ENCODE measurements around the gene ASIC2.

ASIC2 gene

GRCh38 chr17:33091271-33091670 lies 201.8 kb downstream of the ASIC2 start:
- Mint-ChIP-seq H3K36me3 (no peaks in the 10 kb centered on the region), H3K4me1 (ENCODE audit: low read depth) (no peaks in the 10 kb centered on the region), H3K27ac (no peak overlapping the region), H3K27me3 (peaks cover 11% of the 10 kb centered on the region), H3K9me3 (ENCODE audit: low read depth) (no peaks in the 10 kb centered on the region), H3K4me3 (no peak overlapping the region)

GRCh38 chr17:33090806-33091205 lies 202.3 kb downstream of the ASIC2 start:
- H3K27ac Mint-ChIP-seq: no peak overlapping the region
- no peaks in the 10 kb centered on the region for H3K36me3 Mint-ChIP-seq
- no peaks in the 10 kb centered on the region for H3K9me3 Mint-ChIP-seq (ENCODE audit: low read depth)
- H3K4me1 Mint-ChIP-seq (ENCODE audit: low read depth): no peaks in the 10 kb centered on the region
- H3K27me3 Mint-ChIP-seq: peaks cover 11% of the 10 kb centered on the region
- H3K4me3 Mint-ChIP-seq: no peak overlapping the region

- Mint-ChIP-seq H3K4me1 (ENCODE audit: low read depth) (no peaks in the 10 kb centered on the region), H3K27me3 (peaks cover 15% of the 10 kb centered on the region), H3K4me3 (no peak overlapping the region), H3K36me3 (no peaks in the 10 kb centered on the region), H3K27ac (no peak overlapping the region), H3K9me3 (ENCODE audit: low read depth) (no peaks in the 10 kb centered on the region)
Measured at GRCh38 chr17:33086878-33087277, 206.2 kb downstream of the ASIC2 start.

DNA sequence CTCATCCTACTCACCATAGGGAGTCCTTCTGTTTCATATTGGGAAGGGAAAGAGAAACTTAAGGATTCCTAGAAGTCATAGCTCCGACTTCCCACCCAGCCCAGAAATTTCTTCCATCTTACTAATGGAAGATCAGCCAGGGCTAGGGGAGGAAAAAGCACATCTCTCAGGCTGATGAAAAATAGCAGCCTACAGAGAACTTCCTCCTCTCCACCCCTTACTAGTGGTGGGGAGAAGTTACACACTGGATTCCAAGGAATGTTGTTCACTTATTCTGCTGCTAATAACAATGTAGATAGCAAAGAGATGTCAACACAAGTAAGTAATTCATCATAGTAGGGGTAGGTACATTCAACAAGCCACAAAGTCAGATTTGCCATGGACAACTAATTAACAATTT lies 207.1 kb downstream of the ASIC2 start:
- H3K4me1 Mint-ChIP-seq (ENCODE audit: low read depth): no peaks in the 10 kb centered on the region
- H3K9me3 Mint-ChIP-seq (ENCODE audit: low read depth): no peaks in the 10 kb centered on the region
- H3K36me3 Mint-ChIP-seq: no peaks in the 10 kb centered on the region
- H3K27ac Mint-ChIP-seq: no peak overlapping the region
- H3K4me3 Mint-ChIP-seq: no peak overlapping the region
- H3K27me3 Mint-ChIP-seq: peaks cover 14% of the 10 kb centered on the region

DNA sequence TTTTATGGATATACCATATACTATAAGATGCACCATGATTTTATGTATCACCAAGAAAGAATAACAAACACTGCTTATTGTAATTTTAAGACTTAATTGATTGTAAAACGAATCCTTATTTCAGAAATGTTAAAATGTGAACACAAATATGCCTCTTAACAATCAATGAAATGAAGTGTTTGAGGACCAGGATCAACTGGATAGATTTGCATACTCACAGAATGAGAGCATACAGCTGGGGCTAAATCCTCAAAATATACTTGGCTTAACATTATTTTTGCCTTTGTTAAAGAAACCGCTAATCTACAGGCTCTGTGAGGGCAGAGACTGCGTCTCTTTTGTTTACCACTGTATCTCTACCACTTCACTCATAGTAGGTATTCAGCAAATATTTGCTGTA lies 207.8 kb downstream of the ASIC2 start:
- H3K4me1 Mint-ChIP-seq (ENCODE audit: low read depth): no peaks in the 10 kb centered on the region
- no peaks in the 10 kb centered on the region for H3K36me3 Mint-ChIP-seq
- no peak overlapping the region for H3K27ac Mint-ChIP-seq
- no peaks in the 10 kb centered on the region for H3K9me3 Mint-ChIP-seq (ENCODE audit: low read depth)
- no peak overlapping the region for H3K4me3 Mint-ChIP-seq
- H3K27me3 Mint-ChIP-seq: peaks cover 14% of the 10 kb centered on the region

DNA sequence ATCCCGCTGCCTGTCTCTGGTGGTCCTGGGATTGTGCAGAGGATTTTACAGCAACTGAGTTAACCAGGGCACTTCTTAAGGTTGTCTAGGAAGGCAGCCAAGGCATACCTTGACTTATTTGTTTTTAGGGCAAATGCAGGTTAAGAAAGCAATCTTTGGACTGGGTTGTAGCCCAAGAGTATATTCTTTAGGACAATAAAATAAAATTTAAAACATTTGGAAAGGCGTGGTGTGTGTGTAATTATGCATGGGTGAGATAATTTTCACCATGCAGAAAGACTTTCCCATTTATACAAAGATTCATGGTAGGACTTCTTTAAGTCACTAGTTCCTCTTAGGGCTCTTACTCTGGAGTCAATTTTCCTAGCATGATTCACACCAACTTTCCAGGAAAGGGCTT lies 208.3 kb downstream of the ASIC2 start:
- H3K27me3 Mint-ChIP-seq: peaks cover 10% of the 10 kb centered on the region
- H3K27ac Mint-ChIP-seq: no peak overlapping the region
- H3K4me1 Mint-ChIP-seq (ENCODE audit: low read depth): no peaks in the 10 kb centered on the region
- H3K36me3 Mint-ChIP-seq: no peaks in the 10 kb centered on the region
- H3K4me3 Mint-ChIP-seq: no peak overlapping the region
- H3K9me3 Mint-ChIP-seq (ENCODE audit: low read depth): no peaks in the 10 kb centered on the region

- no peak overlapping the region for H3K27ac Mint-ChIP-seq
- no peak overlapping the region for H3K4me3 Mint-ChIP-seq
Measured at GRCh38 chr17:33082529-33083173, 210.4 kb downstream of the ASIC2 start.

DNA sequence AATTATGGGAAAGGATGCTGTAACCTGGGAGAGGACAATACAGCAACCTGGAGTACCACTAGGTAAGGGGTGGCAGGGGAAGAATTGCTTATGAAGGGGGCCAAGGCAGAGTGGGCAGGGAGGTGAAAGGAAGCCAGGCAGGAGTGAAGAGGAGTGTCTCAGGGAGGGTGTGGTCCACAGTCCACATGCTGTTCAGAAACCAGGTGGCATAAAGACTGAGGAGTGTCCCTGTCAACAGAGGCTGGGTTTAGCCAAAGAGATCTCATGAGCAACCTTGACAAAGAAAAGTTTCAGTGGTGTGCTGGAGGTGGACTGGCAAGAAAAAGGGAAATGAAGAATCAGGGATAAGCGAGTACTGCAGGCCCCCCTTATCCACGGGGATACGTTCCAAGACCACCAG lies 213.0 kb downstream of the ASIC2 start:
- Mint-ChIP-seq H3K4me3 (no peak overlapping the region), H3K36me3 (no peaks in the 10 kb centered on the region), H3K27ac (no peak overlapping the region), H3K4me1 (ENCODE audit: low read depth) (no peaks in the 10 kb centered on the region), H3K9me3 (ENCODE audit: low read depth) (no peaks in the 10 kb centered on the region), H3K27me3 (peaks cover 28% of the 10 kb centered on the region)

More at GRCh38 chr17:33082529-33083173, 210.4 kb downstream of the ASIC2 start:
- Mint-ChIP-seq H3K9me3 (ENCODE audit: low read depth) (no peaks in the 10 kb centered on the region), H3K4me1 (ENCODE audit: low read depth) (no peaks in the 10 kb centered on the region), H3K27me3 (peaks cover 19% of the 10 kb centered on the region), H3K36me3 (no peaks in the 10 kb centered on the region)

GRCh38 chr17:33079201-33079600 lies 213.9 kb downstream of the ASIC2 start:
- H3K36me3 Mint-ChIP-seq: no peaks in the 10 kb centered on the region
- no peak overlapping the region for H3K4me3 Mint-ChIP-seq
- H3K27ac Mint-ChIP-seq: no peak overlapping the region
- H3K4me1 Mint-ChIP-seq (ENCODE audit: low read depth): no peaks in the 10 kb centered on the region
- peaks cover 28% of the 10 kb centered on the region for H3K27me3 Mint-ChIP-seq
- no peaks in the 10 kb centered on the region for H3K9me3 Mint-ChIP-seq (ENCODE audit: low read depth)

GRCh38 chr17:33076979-33077378 lies 216.1 kb downstream of the ASIC2 start:
- no peak overlapping the region for H3K4me3 Mint-ChIP-seq
- H3K27me3 Mint-ChIP-seq: peaks cover 22% of the 10 kb centered on the region
- no peaks in the 10 kb centered on the region for H3K36me3 Mint-ChIP-seq
- no peak overlapping the region for H3K27ac Mint-ChIP-seq
- H3K9me3 Mint-ChIP-seq (ENCODE audit: low read depth): no peaks in the 10 kb centered on the region
- H3K4me1 Mint-ChIP-seq (ENCODE audit: low read depth): no peaks in the 10 kb centered on the region

GRCh38 chr17:33073416-33073815 lies 219.7 kb downstream of the ASIC2 start:
- no peaks in the 10 kb centered on the region for H3K4me1 Mint-ChIP-seq (ENCODE audit: low read depth)
- H3K27me3 Mint-ChIP-seq: peaks cover 11% of the 10 kb centered on the region
- peaks cover 7% of the 10 kb centered on the region for H3K9me3 Mint-ChIP-seq (ENCODE audit: low read depth)
- H3K36me3 Mint-ChIP-seq: no peaks in the 10 kb centered on the region
- no peak overlapping the region for H3K27ac Mint-ChIP-seq
- H3K4me3 Mint-ChIP-seq: no peak overlapping the region

DNA sequence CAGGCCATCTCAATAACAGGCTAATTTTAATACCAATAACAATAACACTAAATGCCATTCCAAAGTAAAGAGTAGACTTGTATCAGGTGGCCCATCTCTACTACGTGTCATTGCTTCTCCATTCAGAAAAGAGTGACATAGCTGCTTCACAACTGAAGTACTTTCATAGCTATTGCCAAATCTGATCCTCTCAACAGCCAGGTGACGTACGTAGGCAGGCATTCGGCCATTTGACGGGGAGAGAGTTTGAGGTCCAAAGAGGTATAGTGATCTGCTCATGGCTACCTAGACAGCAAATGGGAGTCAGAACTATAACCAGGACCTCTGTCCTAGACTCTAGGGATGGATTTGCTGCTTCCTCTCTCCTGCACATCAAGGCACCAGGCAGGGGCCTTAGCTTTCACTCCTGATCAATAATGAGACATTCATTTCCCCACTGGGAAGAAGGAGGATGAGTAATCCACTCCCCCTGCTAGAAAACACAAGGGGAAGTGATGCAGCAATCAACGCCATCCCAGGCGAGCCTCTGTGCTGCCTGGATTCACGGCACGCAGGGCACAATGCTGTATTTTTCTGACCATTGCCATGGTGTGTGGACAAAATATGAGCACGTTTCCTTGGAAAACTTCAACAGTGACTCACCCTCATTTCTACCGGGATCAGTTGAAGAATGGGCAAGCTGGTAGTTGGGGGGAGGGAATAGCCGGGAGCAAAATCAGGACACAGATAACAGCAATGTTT lies 220.5 kb downstream of the ASIC2 start:
- Mint-ChIP-seq H3K36me3 (no peaks in the 10 kb centered on the region), H3K27ac (no peak overlapping the region), H3K27me3 (peaks cover 10% of the 10 kb centered on the region), H3K4me1 (ENCODE audit: low read depth) (no peaks in the 10 kb centered on the region), H3K9me3 (ENCODE audit: low read depth) (peaks cover 7% of the 10 kb centered on the region), H3K4me3 (no peak overlapping the region)

DNA sequence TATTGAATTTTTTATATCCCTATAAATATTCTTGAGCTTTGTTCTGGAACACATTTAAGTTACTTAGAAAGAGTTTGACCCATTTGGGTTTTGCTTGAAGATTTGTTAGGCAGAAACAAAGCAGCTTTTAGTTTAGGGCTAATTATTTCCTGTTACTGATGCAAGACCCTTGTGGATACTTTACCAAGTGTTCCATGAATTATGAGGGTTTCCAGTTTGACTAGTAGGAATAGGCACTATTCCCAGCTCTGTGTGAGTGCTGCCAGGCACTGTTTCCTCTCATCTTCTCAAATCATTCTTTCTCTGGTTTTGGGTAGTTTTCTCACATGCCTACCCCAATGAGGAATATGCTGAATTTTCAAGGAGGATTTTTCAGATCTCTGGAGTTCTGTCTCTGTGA lies 221.4 kb downstream of the ASIC2 start:
- no peaks in the 10 kb centered on the region for H3K36me3 Mint-ChIP-seq
- H3K9me3 Mint-ChIP-seq (ENCODE audit: low read depth): peaks cover 7% of the 10 kb centered on the region
- H3K27me3 Mint-ChIP-seq: peaks cover 5% of the 10 kb centered on the region

DNA sequence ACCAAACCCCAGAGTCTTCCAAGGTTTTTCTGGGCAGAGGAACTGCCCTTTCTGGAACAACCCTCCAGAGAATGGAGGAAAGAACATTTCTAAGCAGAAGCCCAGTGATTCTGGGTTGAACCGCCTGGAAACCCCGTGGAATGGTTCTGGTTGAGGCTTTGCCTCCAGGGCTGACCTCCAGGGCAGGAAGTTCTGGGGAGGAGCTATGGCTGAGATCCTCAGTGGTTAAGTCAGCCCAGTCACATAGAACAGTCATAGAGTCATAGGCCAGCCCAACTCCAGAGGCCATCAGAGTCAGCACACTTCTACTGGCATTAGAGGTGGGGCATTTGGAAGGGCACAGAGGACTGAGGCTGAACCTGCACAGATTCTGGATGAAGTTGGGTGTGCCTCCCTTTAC lies 235.5 kb downstream of the ASIC2 start:
- Mint-ChIP-seq H3K4me3 (no peak overlapping the region), H3K36me3 (no peaks in the 10 kb centered on the region), H3K4me1 (ENCODE audit: low read depth) (no peaks in the 10 kb centered on the region), H3K27ac (no peak overlapping the region), H3K27me3 (no peaks in the 10 kb centered on the region), H3K9me3 (ENCODE audit: low read depth) (no peaks in the 10 kb centered on the region)

More for the DNA sequence above, 221.4 kb downstream of the ASIC2 start:
- no peak overlapping the region for H3K4me3 Mint-ChIP-seq
- no peaks in the 10 kb centered on the region for H3K4me1 Mint-ChIP-seq (ENCODE audit: low read depth)
- H3K27ac Mint-ChIP-seq: no peak overlapping the region

DNA sequence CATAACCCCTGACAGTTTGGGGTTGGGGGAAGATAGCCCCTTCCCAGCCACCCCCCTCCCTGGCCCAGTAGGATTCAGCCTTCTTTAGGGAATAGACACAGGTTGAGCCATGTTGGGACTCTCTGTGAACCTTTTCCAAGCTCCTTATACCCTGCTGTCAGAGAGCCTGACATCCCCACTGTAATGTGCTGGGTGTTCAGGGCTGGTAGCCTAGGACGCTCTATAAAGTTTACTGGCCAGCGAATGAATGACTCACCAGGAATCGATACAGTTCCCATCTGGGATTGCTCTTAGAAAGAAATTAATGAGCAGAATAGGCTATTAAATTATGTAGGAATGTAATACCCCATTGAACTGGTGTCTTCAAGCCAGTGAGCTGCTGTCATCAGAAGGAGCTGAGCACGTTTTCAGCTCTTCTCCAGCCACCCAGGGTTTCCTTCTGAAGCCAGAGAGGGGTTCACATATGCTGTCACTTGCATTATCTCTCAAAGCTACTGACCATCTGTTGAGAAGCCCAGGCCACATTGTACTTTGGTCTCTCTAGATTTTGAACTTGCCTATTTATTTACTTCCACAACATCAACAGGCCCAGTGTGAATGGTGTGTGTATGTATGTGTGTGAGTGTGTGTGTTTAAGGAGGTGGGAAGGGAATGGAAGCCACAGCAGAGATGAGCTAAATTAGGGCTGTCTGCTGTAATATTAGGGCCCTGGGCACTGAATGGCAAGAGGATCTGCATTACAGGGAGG lies 236.5 kb downstream of the ASIC2 start:
- Mint-ChIP-seq H3K27ac (no peak overlapping the region), H3K36me3 (no peaks in the 10 kb centered on the region), H3K4me1 (ENCODE audit: low read depth) (no peaks in the 10 kb centered on the region), H3K27me3 (no peaks in the 10 kb centered on the region), H3K9me3 (ENCODE audit: low read depth) (no peaks in the 10 kb centered on the region), H3K4me3 (no peak overlapping the region)
